Measurements from ENCODE around the gene MOSPD2. TPM values are rescaled to one million over a fixed set of nuclear protein-coding genes. Genes with fewer than 3 reads are reported as not detected.

Gene MOSPD2
- total and polyA plus RNA-seq, 10 of the 15 experiments (the other 5 are each of a cell fraction or from before 2014, with no cell fraction given): 4.9 to 14.7 (median 7.4) TPM

DNA sequence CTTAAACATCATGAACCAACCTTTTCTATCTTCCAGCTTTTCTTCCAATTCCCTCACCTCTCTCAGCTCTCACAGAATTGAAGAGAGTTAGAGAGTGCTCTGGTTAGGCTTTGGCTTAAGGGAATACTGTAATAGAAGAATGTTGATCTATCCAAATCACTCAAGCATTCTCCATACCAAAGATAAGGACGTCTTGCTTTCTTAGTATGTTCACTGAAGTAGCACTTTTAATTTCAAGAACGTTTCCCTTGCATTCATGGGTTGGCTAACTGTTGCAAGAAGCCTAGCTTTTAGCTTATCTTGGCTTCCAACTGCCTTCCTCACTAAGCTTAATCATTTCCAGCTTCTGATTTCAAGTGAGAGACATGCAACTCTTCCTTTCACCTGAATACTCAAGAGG lies 43.6 kb upstream of the MOSPD2 start:
- Histone ChIP-seq H2AFZ (ENCODE audit: control insufficient read depth, low read depth, low read length) (no peak overlapping the region), H4K20me1 (ENCODE audit: control insufficient read depth, insufficient read depth) (no peaks in the 10 kb centered on the region), H3K4me1 (ENCODE audit: control insufficient read depth, insufficient read depth, low read length) (no peaks in the 10 kb centered on the region), H3K79me2 (ENCODE audit: control insufficient read depth, insufficient read depth, low read length) (no peaks in the 10 kb centered on the region), H3K9me3 (replicated peaks; ENCODE audit: control insufficient read depth, insufficient read depth, low read length) (no peaks in the 10 kb centered on the region), H3K27me3 (replicated peaks in 1 of 2; ENCODE audit: control insufficient read depth in 2 of 2, insufficient read depth in 2 of 2, low read length in 1 of 2) (no peaks in the 10 kb centered on the region), H3K27ac (ENCODE audit: control insufficient read depth, insufficient read depth) (no peak overlapping the region), H3K36me3 (ENCODE audit: control insufficient read depth in 2 of 2, insufficient read depth in 2 of 2, low read length in 1 of 2) (no peaks in the 10 kb centered on the region), H3K4me3 (no peak overlapping the region), H3K9ac (ENCODE audit: control insufficient read depth, insufficient read depth, low read length) (no peak overlapping the region), H3K4me2 (ENCODE audit: control insufficient read depth, insufficient read depth) (no peak overlapping the region)
- intact Hi-C loops (cut with micrococcal nuclease; ENCODE audit: unreplicated experiment): no loop called here
- FAIRE-seq (no peak), DNase-seq (ENCODE audit: low read depth, low spot score) (no peak), ATAC-seq (no peak)
- 52% methylated on average over 2 of the region's 2 CpGs for WGBS (ENCODE audit: insufficient coverage, insufficient replicate concordance, low lambda C conversion rate, missing lambda C conversion rate)
- ChIA-PET CTCF (no interaction called here), SMC1A (ENCODE audit: uncharacterized antibody, unreplicated experiment) (no interaction called here), POLR2A (no interaction called here), RAD21 (ENCODE audit: unreplicated experiment) (no interaction called here)
- no peak for TF ChIP-seq CBX5 (IDR thresholded peaks at IDR 0.05; ENCODE audit: low read depth)
- TF ChIP-seq MYC (IDR thresholded peaks at IDR 0.05; ENCODE audit: insufficient read depth, insufficient read length, insufficient replicate concordance, low read length, severe bottlenecking): no peak
- BruUV-seq (replicated peaks): no TSS peak
- in situ Hi-C loops (cut with MboI): no loop called here

DNA sequence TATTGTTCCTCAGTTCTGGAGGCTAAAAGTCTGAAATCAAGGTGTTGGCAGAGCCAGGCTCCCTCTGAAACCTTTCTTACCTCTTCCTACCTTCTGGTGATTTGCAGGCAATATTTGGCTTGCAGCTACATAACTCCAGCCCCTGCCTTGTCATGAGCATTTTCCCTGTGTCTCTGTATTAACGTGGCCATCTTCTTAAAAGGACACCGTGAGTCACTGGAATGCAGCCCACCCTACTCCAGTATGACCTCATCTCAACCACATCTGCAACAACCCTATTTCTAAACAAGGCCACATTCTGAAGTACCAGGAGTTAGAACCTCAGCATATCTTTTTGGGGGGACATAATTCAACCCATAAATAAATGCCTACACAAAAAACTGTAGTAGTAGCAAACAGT lies 41.1 kb upstream of the MOSPD2 start:
- no peak overlapping the region for H3K27ac ChIP-seq (ENCODE audit: control insufficient read depth, insufficient read depth)
- RAD21 ChIA-PET (ENCODE audit: unreplicated experiment): no interaction called here
- no peaks in the 10 kb centered on the region for H3K36me3 ChIP-seq (ENCODE audit: control insufficient read depth in 2 of 2, insufficient read depth in 2 of 2, low read length in 1 of 2)
- SMC1A ChIA-PET (ENCODE audit: uncharacterized antibody, unreplicated experiment): interaction anchor here (0.6 kb wide), 1 partner anchor 165 kb away, joined by 4 read pairs; no protein-coding TSS in a partner anchor
- DNase-seq (ENCODE audit: low read depth, low spot score) (no peak), ATAC-seq (no peak), FAIRE-seq (no peak)
- H3K4me2 ChIP-seq (ENCODE audit: control insufficient read depth, insufficient read depth): no peak overlapping the region
- 45% methylated on average over 2 of the region's 2 CpGs for WGBS (ENCODE audit: insufficient coverage, insufficient replicate concordance, low lambda C conversion rate, missing lambda C conversion rate)
- intact Hi-C loops (cut with micrococcal nuclease; ENCODE audit: unreplicated experiment) (no loop called here), in situ Hi-C loops (cut with MboI) (no loop called here)
- no peaks in the 10 kb centered on the region for H3K4me1 ChIP-seq (ENCODE audit: control insufficient read depth, insufficient read depth, low read length)
- H3K9ac ChIP-seq (ENCODE audit: control insufficient read depth, insufficient read depth, low read length): no peak overlapping the region
- TF ChIP-seq PAX8 (IDR thresholded peaks at IDR 0.05) (no peak), POLR2AphosphoS2 (IDR thresholded peaks at IDR 0.05; ENCODE audit: low read depth, low read length) (no peak), YY1 (IDR thresholded peaks at IDR 0.05; ENCODE audit: low read depth, low read length) (no peak), PAX5 (IDR thresholded peaks at IDR 0.05; ENCODE audit: borderline replicate concordance, low read depth, low read length) (no peak)
- no peaks in the 10 kb centered on the region for H3K9me3 ChIP-seq (replicated peaks; ENCODE audit: control insufficient read depth, insufficient read depth, low read length)
- H3K27me3 ChIP-seq (replicated peaks in 1 of 2; ENCODE audit: control insufficient read depth in 2 of 2, insufficient read depth in 2 of 2, low read length in 1 of 2): no peaks in the 10 kb centered on the region
- no TSS peak for BruUV-seq (replicated peaks)
- CTCF ChIA-PET: no interaction called here
- no peaks in the 10 kb centered on the region for H3K79me2 ChIP-seq (ENCODE audit: control insufficient read depth, insufficient read depth, low read length)
- POLR2A ChIA-PET: no interaction called here
- H2AFZ ChIP-seq (ENCODE audit: control insufficient read depth, low read depth, low read length): no peak overlapping the region
- H4K20me1 ChIP-seq (ENCODE audit: control insufficient read depth, insufficient read depth): no peaks in the 10 kb centered on the region
- no peak overlapping the region for H3K4me3 ChIP-seq
